Fibroblast of villous mesenchyme (primary cell): ENCODE data around the gene AARS1. TPM values are rescaled to one million over a fixed set of nuclear protein-coding genes. Genes with fewer than 3 reads are reported as not detected.
"Not testable (repeated sequence)": the region's sequence is repeated elsewhere in the genome, so short reads cannot be mapped to it uniquely, and the experiment has no call there.

Source experiments
- DNase-seq: peaks from one replicate; pipeline ENCODE4 v3.0.0-alpha.2; 2010; ENCODE audit warnings: low read depth
- H3K4me3 ChIP-seq: 2 replicates; pipeline ENCODE4 v1.5.1; 2011; ENCODE audit warnings: low read depth, mild to moderate bottlenecking, low read length
- CTCF ChIP-seq: IDR thresholded peaks from 2 replicates; pipeline ENCODE4 v1.5.1; 2012; ENCODE audit warnings: low read depth, mild to moderate bottlenecking, low read length; ENCODE audit not compliant: insufficient read depth
- total RNA-seq: library from RNA; depleted of rRNA; stranded (reverse); fragments of >200 nt; gene quantifications from 2 replicates; pipeline ENCODE4 v1.2.3, GENCODE V29; 2012

The AARS1 gene
- total RNA-seq, 1 donor, result 113 TPM

- H3K4me3 ChIP-seq, result peak overlapping the region; percentile 59
- no peak for TF ChIP-seq CTCF
- peak; percentile 51 for DNase-seq
These were observed 38.3 kb downstream of the AARS1 start for GRCh38 chr16:70250748-70251628.

GRCh38 chr16:70249697-70250096 is 39.6 kb downstream of the AARS1 start:
- H3K4me3 ChIP-seq, DNase-seq: not testable (repeated sequence)

- not testable (repeated sequence) for H3K4me3 ChIP-seq, DNase-seq
These were observed 50.5 kb downstream of the AARS1 start for GRCh38 chr16:70238773-70239172.

GRCh38 chr16:70231831-70232230 is 57.5 kb downstream of the AARS1 start:
- DNase-seq, H3K4me3 ChIP-seq: not testable (repeated sequence)

GRCh38 chr16:70226024-70226423 is 63.3 kb downstream of the AARS1 start:
- not testable (repeated sequence) for DNase-seq, H3K4me3 ChIP-seq

GRCh38 chr16:70225430-70225829 is 63.9 kb downstream of the AARS1 start:
- not testable (repeated sequence) for DNase-seq, H3K4me3 ChIP-seq

GRCh38 chr16:70224645-70225044 is 64.7 kb downstream of the AARS1 start:
- not testable (repeated sequence) for H3K4me3 ChIP-seq, DNase-seq

- not testable (repeated sequence) for DNase-seq, H3K4me3 ChIP-seq
These were observed 65.3 kb downstream of the AARS1 start for GRCh38 chr16:70223971-70224513.

GRCh38 chr16:70223216-70223615 is 66.1 kb downstream of the AARS1 start:
- not testable (repeated sequence) for DNase-seq, H3K4me3 ChIP-seq

- not testable (repeated sequence) for DNase-seq, H3K4me3 ChIP-seq
These were observed 66.7 kb downstream of the AARS1 start for GRCh38 chr16:70222574-70222973.

- not testable (repeated sequence) for DNase-seq, H3K4me3 ChIP-seq
These were observed 70.7 kb downstream of the AARS1 start for GRCh38 chr16:70218586-70218985.

- H3K4me3 ChIP-seq, DNase-seq: not testable (repeated sequence)
These were observed 82.9 kb downstream of the AARS1 start for GRCh38 chr16:70206382-70206781.

GRCh38 chr16:70204668-70205405 is 84.5 kb downstream of the AARS1 start:
- not testable (repeated sequence) for H3K4me3 ChIP-seq, DNase-seq

GRCh38 chr16:70204010-70204409 is 85.3 kb downstream of the AARS1 start:
- not testable (repeated sequence) for H3K4me3 ChIP-seq

GRCh38 chr16:70203508-70203907 is 85.8 kb downstream of the AARS1 start:
- not testable (repeated sequence) for DNase-seq, H3K4me3 ChIP-seq

More at GRCh38 chr16:70204010-70204409, 85.3 kb downstream of the AARS1 start:
- DNase-seq, result not testable (repeated sequence)
